HL-60 (cell line): ENCODE measurements around the gene SAFB2.
A peak's percentile ranks its signal among the peaks of the same experiment; 100 is the strongest.

Experiments used
- DNase-seq, 2 experiments: peaks; one replicate each; pipeline ENCODE4 v3.0.0-alpha.2; 2010 to 2020; ENCODE audit warnings: low read depth in 1 of 2, low spot score in 1 of 2
- H3K27ac ChIP-seq: fragments of 250-450 bp; sonication (Bioruptor Pico); replicated peaks from 2 replicates; pipeline ENCODE4 v1.5.1; 2020; ENCODE audit warnings: mild to moderate bottlenecking, moderate library complexity
- H3K27me3 ChIP-seq: fragments of 250-450 bp; sonication (Bioruptor Pico); 2 replicates; pipeline ENCODE4 v1.5.1; 2021; ENCODE audit warnings: mild to moderate bottlenecking, moderate library complexity; ENCODE audit not compliant: insufficient read depth, poor library complexity, severe bottlenecking
- H3K4me3 ChIP-seq: replicated peaks from 2 replicates; pipeline ENCODE4 v1.5.1; 2011; ENCODE audit warnings: mild to moderate bottlenecking, control low read depth, low read length; ENCODE audit not compliant: insufficient read depth
- GABPA ChIP-seq: IDR thresholded peaks from 2 replicates; pipeline ENCODE4 v1.6.1; 2012; ENCODE audit warnings: low read depth
- POLR2AphosphoS5 ChIP-seq: IDR thresholded peaks from 2 replicates; pipeline ENCODE4 v1.6.1; 2012; ENCODE audit warnings: low read depth
- SPI1 ChIP-seq: IDR thresholded peaks from 2 replicates; pipeline ENCODE4 v1.6.1; 2012; ENCODE audit warnings: low read depth, mild to moderate bottlenecking, borderline replicate concordance
- TF ChIP-seq, protein P1 (sequence below): IDR thresholded peaks from 2 replicates; pipeline ENCODE4 v1.6.1; 2012; ENCODE audit warnings: low read depth; ENCODE audit not compliant: insufficient replicate concordance
- TF ChIP-seq, protein P2 (sequence below): IDR thresholded peaks from one replicate; pipeline ENCODE4 v1.5.1; 2011; ENCODE audit warnings: low read length, control low read depth, inconsistent platforms; ENCODE audit not compliant: insufficient read depth

SAFB2 gene

DNA sequence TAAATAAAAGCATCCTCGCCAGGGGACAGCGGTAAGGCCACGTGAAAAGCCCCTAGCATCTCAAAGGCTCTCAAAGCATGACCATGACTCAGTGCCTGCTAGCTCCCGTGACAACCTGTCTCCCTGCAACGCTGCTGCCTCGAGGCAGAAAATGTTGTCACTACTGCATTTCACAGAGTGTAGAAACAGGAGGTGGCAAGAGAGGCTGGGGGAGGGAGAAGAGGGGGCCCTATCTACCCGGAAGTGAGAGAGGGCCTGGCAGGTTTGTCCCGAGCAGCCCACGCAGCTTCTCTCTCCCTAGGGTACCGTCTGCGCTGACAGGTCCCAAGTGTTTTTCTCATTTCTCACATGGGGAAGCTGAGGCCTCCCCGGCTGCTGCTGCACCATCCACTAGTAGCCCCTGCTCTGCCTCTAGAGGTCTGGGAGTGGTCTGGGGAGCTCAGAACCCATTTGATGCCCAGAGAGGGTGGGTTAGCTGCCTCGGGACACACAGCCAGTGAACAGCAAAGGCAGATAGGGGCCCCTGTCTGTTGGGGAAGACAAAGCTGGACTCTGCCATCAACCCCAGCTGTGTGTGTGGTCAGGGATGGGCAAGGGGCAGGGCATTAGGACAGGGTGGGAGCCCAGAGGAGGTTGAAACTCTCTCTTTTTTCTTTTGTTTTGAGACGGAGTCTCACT, 58.5 kb downstream of the SAFB2 start:
- peak in 1 of 2 experiments; percentile 51 for DNase-seq
- no peak overlapping the region for H3K27ac ChIP-seq
- no peaks in the 10 kb centered on the region for H3K27me3 ChIP-seq
- TF ChIP-seq, protein P1, sequence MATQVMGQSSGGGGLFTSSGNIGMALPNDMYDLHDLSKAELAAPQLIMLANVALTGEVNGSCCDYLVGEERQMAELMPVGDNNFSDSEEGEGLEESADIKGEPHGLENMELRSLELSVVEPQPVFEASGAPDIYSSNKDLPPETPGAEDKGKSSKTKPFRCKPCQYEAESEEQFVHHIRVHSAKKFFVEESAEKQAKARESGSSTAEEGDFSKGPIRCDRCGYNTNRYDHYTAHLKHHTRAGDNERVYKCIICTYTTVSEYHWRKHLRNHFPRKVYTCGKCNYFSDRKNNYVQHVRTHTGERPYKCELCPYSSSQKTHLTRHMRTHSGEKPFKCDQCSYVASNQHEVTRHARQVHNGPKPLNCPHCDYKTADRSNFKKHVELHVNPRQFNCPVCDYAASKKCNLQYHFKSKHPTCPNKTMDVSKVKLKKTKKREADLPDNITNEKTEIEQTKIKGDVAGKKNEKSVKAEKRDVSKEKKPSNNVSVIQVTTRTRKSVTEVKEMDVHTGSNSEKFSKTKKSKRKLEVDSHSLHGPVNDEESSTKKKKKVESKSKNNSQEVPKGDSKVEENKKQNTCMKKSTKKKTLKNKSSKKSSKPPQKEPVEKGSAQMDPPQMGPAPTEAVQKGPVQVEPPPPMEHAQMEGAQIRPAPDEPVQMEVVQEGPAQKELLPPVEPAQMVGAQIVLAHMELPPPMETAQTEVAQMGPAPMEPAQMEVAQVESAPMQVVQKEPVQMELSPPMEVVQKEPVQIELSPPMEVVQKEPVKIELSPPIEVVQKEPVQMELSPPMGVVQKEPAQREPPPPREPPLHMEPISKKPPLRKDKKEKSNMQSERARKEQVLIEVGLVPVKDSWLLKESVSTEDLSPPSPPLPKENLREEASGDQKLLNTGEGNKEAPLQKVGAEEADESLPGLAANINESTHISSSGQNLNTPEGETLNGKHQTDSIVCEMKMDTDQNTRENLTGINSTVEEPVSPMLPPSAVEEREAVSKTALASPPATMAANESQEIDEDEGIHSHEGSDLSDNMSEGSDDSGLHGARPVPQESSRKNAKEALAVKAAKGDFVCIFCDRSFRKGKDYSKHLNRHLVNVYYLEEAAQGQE = no peak
- TF ChIP-seq SPI1 = no peak
- H3K4me3 ChIP-seq = no peak overlapping the region

DNA sequence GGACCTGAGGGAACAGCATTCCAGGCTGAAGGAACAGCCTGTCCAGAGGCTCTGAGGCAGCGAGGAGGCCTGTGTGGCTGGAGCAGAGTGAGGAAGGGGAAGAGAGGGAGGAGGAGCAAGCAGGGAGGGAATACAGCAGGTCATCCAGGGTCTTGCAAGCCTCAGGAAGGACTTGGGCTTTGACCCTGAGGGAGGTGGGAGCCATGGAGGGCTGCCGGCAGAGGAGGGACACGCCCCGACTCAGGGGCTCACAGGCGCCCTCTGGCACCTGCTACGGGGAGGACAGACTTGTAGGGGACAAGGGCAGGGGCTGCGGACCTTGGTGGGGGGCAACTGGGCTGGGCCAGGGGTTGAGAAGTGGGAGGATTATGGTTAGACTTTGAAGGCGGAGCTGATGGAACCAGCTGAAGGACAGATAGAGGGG, 59.6 kb downstream of the SAFB2 start:
- H3K27ac ChIP-seq = no peak overlapping the region

DNA sequence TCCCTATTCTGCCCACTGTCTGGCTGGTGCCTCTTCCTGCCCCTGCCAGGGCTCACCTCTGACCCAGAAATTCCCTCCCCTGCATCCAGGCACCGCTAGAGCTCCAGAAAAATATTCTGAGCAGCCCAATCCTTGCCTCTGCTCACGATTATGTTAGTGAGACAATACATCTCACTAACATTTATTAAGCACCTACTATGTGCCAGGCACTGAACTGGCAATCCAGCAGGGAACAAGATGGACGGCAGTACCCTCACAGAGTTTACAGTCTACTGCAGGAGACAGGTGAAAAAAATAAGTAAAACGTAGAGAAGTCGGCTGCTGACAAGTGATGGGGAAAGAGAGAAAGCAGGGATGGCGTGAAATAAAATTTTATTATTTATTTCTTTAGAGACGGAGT, 60.3 kb downstream of the SAFB2 start:
- TF ChIP-seq, protein P1 = no peak
- TF ChIP-seq SPI1 (no peak), POLR2AphosphoS5 (no peak), GABPA (no peak)
- TF ChIP-seq, protein P2, sequence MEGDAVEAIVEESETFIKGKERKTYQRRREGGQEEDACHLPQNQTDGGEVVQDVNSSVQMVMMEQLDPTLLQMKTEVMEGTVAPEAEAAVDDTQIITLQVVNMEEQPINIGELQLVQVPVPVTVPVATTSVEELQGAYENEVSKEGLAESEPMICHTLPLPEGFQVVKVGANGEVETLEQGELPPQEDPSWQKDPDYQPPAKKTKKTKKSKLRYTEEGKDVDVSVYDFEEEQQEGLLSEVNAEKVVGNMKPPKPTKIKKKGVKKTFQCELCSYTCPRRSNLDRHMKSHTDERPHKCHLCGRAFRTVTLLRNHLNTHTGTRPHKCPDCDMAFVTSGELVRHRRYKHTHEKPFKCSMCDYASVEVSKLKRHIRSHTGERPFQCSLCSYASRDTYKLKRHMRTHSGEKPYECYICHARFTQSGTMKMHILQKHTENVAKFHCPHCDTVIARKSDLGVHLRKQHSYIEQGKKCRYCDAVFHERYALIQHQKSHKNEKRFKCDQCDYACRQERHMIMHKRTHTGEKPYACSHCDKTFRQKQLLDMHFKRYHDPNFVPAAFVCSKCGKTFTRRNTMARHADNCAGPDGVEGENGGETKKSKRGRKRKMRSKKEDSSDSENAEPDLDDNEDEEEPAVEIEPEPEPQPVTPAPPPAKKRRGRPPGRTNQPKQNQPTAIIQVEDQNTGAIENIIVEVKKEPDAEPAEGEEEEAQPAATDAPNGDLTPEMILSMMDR = no peak
- DNase-seq = no peak
- no peak overlapping the region for H3K4me3 ChIP-seq
- no peaks in the 10 kb centered on the region for H3K27me3 ChIP-seq
- H3K27ac ChIP-seq = no peak overlapping the region

More for the DNA sequence above, 59.6 kb downstream of the SAFB2 start:
- no peak for TF ChIP-seq POLR2AphosphoS5
- TF ChIP-seq SPI1 = no peak
- TF ChIP-seq, protein P1 = no peak
- DNase-seq = no peak
- no peak overlapping the region for H3K4me3 ChIP-seq
- no peaks in the 10 kb centered on the region for H3K27me3 ChIP-seq

DNA sequence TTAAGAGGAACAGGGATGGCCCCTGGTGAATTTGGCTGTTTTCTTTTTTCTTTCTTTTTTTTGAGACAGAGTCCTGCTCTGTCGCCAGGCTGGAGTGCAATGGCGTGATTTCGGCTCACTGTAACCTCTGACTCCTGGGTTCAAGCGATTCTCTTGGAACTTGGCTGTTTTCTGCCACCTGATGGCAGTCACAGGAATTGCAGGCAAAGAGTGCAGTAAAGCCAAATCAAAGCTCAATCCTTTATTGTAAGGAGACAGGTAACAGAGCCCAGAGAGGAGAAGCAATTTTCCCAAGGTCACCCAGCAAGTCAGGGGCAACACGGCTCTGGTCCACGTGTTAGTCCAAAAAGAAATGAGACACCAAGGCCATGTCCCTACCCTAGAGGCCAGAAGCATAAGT, 61.0 kb downstream of the SAFB2 start:
- TF ChIP-seq, protein P2 = peak; percentile 24
- TF ChIP-seq POLR2AphosphoS5 = no peak
- no peak for DNase-seq
- H3K27ac ChIP-seq = no peak overlapping the region
- no peak overlapping the region for H3K4me3 ChIP-seq
- no peaks in the 10 kb centered on the region for H3K27me3 ChIP-seq
